Thoracic aorta (tissue), 2 donors: ENCODE data around the gene XYLT2. TPM values are rescaled to one million over a fixed set of nuclear protein-coding genes. Genes with fewer than 3 reads are reported as not detected.

ENCODE experiments used
- ATAC-seq: fragments of 150-250 bp; one replicate; pipeline ENCODE4 v1.8.0; 2017; ENCODE audit warnings: low read depth; ENCODE audit not compliant: insufficient number of reproducible peaks, low FRiP score
- DNase-seq: peaks from one replicate; pipeline ENCODE4 v3.0.0-alpha.2; 2020; ENCODE audit warnings: low spot score
- H3K27ac ChIP-seq, 2 donors: fragments of 200-600 bp; sonication (generic); 1 replicate in 1 of 2; 2 replicates in 1 of 2; pipeline ENCODE4 v1.5.1; 2016; ENCODE audit warnings: mild to moderate bottlenecking in 2 of 2, moderate library complexity in 2 of 2
- H3K27me3 ChIP-seq: fragments of 200-600 bp; sonication (generic); replicated peaks from 2 replicates; pipeline ENCODE4 v1.6.0; 2016; ENCODE audit warnings: mild to moderate bottlenecking; ENCODE audit not compliant: insufficient read depth
- H3K36me3 ChIP-seq: fragments of 200-600 bp; sonication (generic); one replicate; pipeline ENCODE4 v1.5.1; 2016
- H3K4me1 ChIP-seq, 2 donors: fragments of 200-600 bp; sonication (generic); 1 replicate in 1 of 2; 2 replicates in 1 of 2; pipeline versions ENCODE4 v1.5.1 to v1.6.0; 2016; ENCODE audit warnings: low read depth in 2 of 2, mild to moderate bottlenecking in 1 of 2; ENCODE audit not compliant: control insufficient read depth in 1 of 2
- H3K4me3 ChIP-seq: fragments of 200-600 bp; sonication (generic); 2 replicates; pipeline ENCODE4 v1.5.1; 2016; ENCODE audit warnings: mild to moderate bottlenecking
- H3K9me3 ChIP-seq: fragments of 200-600 bp; sonication (generic); 2 replicates; pipeline ENCODE4 v1.5.1; 2016
- CTCF ChIP-seq: fragments of 200-600 bp; sonication (generic); IDR thresholded peaks from one replicate; pipeline ENCODE4 v1.5.1; 2019; ENCODE audit warnings: antibody characterized with exemption
- total RNA-seq, 2 donors: library from RNA; depleted of rRNA; stranded (reverse); fragments of >200 nt; gene quantifications; one replicate each; pipeline versions ENCODE4 v1.1.0 to v1.2.3, GENCODE V29; 2016

XYLT2 gene
- total RNA-seq, 2 donors from 2014 or later = 17.6 to 26.4 TPM

- Histone ChIP-seq H3K27me3 (no peaks in the 10 kb centered on the region), H3K4me1 (no peaks in the 10 kb centered on the region), H3K4me3 (no peak overlapping the region), H3K27ac (no peak overlapping the region), H3K9me3 (no peaks in the 10 kb centered on the region), H3K36me3 (peaks cover 34% of the 10 kb centered on the region)
- TF ChIP-seq CTCF = no peak
- no peak for DNase-seq
- ATAC-seq = no peak
Measured at GRCh38 chr17:50380369-50381259, 34.7 kb downstream of the XYLT2 start.

DNA sequence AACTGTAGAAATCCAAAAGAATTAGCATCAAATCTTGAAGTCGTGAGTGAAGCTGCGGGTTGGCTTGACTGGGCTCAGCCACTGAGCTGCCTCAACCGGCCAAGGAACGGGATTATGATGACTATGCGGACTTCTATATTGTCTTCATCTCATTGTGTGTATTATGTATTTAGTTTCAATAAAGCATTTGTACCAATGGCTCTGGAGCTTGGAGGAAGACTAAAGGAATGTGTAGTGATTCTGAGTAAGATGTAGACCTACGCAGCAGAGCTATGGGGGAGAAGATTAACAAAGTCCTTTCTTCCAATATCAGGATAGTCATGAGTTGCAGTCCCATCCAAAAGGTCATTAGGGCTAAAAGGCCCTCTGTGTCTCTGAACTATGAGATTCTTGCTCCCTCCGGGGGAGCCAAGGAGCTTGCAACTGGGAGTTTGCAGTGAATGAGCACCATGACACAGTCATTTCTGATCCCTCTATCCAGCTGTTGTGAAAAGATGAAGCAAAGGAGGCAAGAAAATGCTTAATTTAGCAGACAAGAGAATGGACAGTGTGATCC, 35.4 kb downstream of the XYLT2 start:
- no peaks in the 10 kb centered on the region for H3K9me3 ChIP-seq
- DNase-seq (no peak), ATAC-seq (no peak)
- no peak overlapping the region for H3K4me3 ChIP-seq
- H3K27ac ChIP-seq = no peak overlapping the region
- no peak for TF ChIP-seq CTCF
- H3K27me3 ChIP-seq = no peaks in the 10 kb centered on the region
- peaks cover 40% of the 10 kb centered on the region for H3K36me3 ChIP-seq
- H3K4me1 ChIP-seq = no peaks in the 10 kb centered on the region

GRCh38 chr17:50381920-50382319, 36.0 kb downstream of the XYLT2 start:
- Histone ChIP-seq H3K9me3 (no peaks in the 10 kb centered on the region), H3K36me3 (peaks cover 46% of the 10 kb centered on the region), H3K4me1 (no peaks in the 10 kb centered on the region), H3K27me3 (no peaks in the 10 kb centered on the region), H3K27ac (no peak overlapping the region), H3K4me3 (no peak overlapping the region)
- no peak for ATAC-seq
- TF ChIP-seq CTCF = no peak
- no peak for DNase-seq

DNA sequence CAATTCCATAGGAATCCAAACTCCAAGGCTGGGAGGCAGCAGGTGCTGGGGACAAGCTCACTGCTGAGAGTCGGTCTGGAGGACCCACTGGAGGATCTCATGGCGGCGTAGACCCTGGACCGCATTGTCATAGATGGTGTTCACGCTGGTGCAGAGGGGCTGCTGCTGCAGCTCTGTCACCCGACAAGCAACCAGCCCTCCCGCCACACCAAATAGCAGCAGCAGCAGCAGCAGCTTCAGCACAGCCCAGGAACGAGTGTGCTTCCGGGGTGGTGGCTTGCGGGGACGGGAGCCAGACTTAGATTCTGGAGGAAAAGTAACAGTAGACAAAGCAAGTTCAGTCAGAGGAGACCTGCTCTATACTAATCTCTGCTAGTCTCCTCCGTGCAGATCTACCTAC, 37.0 kb downstream of the XYLT2 start:
- Histone ChIP-seq H3K36me3 (peaks cover 55% of the 10 kb centered on the region), H3K27ac (no peak overlapping the region), H3K9me3 (no peaks in the 10 kb centered on the region), H3K4me3 (no peak overlapping the region), H3K4me1 (no peaks in the 10 kb centered on the region), H3K27me3 (no peaks in the 10 kb centered on the region)
- no peak for ATAC-seq
- DNase-seq = no peak
- TF ChIP-seq CTCF = no peak

DNA sequence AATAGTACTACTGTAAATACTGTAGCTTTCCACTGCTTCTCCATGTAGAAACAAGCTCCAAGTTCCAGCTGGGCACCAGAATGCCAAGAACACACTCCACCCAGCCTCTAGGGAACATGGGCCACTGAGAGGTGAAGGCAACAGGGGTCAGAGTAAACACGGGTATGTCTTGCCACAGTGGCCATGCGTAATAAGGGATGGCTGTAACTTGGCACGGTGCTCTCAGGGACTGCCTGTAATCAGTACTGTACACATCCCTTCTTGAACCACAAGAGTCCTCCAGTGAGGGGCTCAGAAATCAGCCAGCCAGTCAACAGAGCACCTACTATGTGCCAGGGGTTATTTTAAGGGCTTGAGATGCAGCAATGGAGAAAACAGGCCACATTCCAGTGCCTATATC, 40.6 kb downstream of the XYLT2 start:
- peaks cover 73% of the 10 kb centered on the region for H3K36me3 ChIP-seq
- H3K27ac ChIP-seq = no peak overlapping the region
- no peaks in the 10 kb centered on the region for H3K27me3 ChIP-seq
- no peak for ATAC-seq
- H3K4me1 ChIP-seq = no peaks in the 10 kb centered on the region
- no peaks in the 10 kb centered on the region for H3K9me3 ChIP-seq
- H3K4me3 ChIP-seq = no peak overlapping the region
- DNase-seq = no peak
- no peak for TF ChIP-seq CTCF
